HFFc6 (cell line): ENCODE data around the gene PPIA. TPM values are rescaled to one million over a fixed set of nuclear protein-coding genes. Genes with fewer than 3 reads are reported as not detected.

ENCODE experiments used
- DNase-seq: peaks from one replicate; pipeline ENCODE4 v3.0.0-alpha.2; 2018
- H3K27ac Mint-ChIP-seq: 2 replicates; pipeline ENCODE4 v1.8.0; 2020; ENCODE audit warnings: mild to moderate bottlenecking, mixed read lengths
- H3K27me3 Mint-ChIP-seq: 2 replicates; pipeline ENCODE4 v1.8.0; 2021; ENCODE audit warnings: mild to moderate bottlenecking, moderate library complexity, mixed read lengths; ENCODE audit not compliant: insufficient read depth
- H3K36me3 Mint-ChIP-seq: 2 replicates; pipeline ENCODE4 v1.8.0; 2021; ENCODE audit warnings: low read depth, mixed read lengths
- H3K4me1 Mint-ChIP-seq: 2 replicates; pipeline ENCODE4 v1.8.0; 2020; ENCODE audit warnings: low read depth, mixed read lengths
- H3K4me3 Mint-ChIP-seq: 2 replicates; pipeline ENCODE4 v1.8.0; 2020; ENCODE audit warnings: mild to moderate bottlenecking, moderate library complexity, mixed read lengths
- H3K9me3 Mint-ChIP-seq: 2 replicates; pipeline ENCODE4 v1.8.0; 2020; ENCODE audit warnings: mild to moderate bottlenecking, mixed read lengths
- CTCF ChIP-seq: fragments of 200-600 bp; sonication (generic); IDR thresholded peaks from 2 replicates; pipeline ENCODE4 v1.5.0; 2021; ENCODE audit warnings: antibody characterized with exemption, mild to moderate bottlenecking
- long read RNA-seq: library from polyadenylated mRNA; unstranded; transcript quantifications from one replicate; pipeline ENCODE4 v2.0.0, GENCODE V29; 2019
- total RNA-seq, 6 experiments: library from RNA; stranded (reverse); fragmentation: NEBNext Ultra II Directional; extraction: Animal tissue kit (Norgen Biotek cat#: 25700); gene quantifications; 2 replicates in 1 of 6; 3 replicates in 5 of 6; pipeline ENCODE4 v1.2.3, GENCODE V29; 2021

PPIA gene
- total RNA-seq: 1,000 to 10,000 TPM; 2,348 to 2,538 (median 2,460) TPM
- long read RNA-seq, transcript PPIA-201 (6 exons, 818 nt): minor isoform, 39 of 2,952 reads
- long read RNA-seq, transcript PPIA-208 (6 exons, 907 nt): minor isoform, 25 of 2,952 reads
- long read RNA-seq, transcript PPIA-204 (5 exons, 2,238 nt): major isoform, 2,796 of 2,952 reads
- long read RNA-seq, partial matches to known transcripts: 50 of 2,952 reads
- long read RNA-seq, other reads (novel, unspliced or antisense): 42 of 2,952 reads

GRCh38 chr7:44796504-44797328 lies at the start of gene PPIA:
Gene PPIA, plus strand, starts transcription at chr7:44796681. Its CDS starts 44 bp downstream, at chr7:44796725.
- peak within 1 kb of the TSS; percentile 98 for H3K27ac Mint-ChIP-seq
- H3K4me1 Mint-ChIP-seq: peaks cover 49% of the 10 kb centered on the region

DNA sequence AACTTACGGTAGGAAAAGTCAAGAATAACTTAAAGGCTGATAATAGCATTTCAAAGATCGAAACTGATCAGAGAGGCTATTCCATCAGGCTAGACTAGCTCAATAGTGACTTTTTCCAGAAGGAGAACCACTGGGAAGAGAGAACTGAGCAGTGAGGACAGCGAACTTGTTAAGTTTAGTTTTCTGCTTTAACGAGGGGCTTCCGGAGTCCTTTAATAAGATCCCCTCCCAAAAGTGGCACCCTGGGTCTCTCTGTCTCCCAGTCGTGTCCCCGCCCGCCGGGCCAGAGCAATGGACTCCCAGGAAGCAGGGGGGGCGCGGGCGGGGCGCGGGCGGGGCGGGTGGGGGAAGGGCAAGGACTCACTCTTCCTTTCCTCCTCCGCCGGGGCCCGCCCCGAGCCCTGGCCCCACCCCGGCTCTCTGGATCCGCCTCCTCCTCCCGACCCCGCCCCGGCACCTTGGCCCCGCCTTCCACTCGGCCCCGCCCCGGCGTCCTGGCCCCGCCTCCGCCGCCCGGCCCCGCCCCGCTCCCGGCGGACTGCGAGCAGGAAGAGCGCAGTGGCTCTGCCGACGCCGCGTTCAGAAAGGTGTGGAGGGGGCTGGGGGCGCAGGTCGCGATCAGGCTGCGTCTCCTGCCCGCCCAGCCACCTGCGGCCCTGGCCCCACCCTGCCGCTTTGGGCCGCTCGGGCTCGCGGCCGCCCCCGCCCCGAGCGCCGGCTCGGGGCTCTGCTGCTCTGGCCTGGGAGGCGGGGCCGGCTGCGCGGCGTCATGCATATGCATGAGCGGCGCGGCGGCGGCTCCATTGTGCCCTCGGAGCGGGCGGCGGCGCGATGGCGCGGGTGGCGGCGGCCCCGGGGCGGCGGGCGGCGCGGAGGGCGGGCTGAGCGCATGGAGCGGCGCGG lies 48.2 kb upstream of the PPIA start, which contains the start of gene ZMIZ2:
Gene ZMIZ2 (plus strand): TSS at position 803 of the 903 bp plus-strand sequence. CDS start 7,403 bp downstream, outside the sequence.
- no peaks in the 10 kb centered on the region for H3K27me3 Mint-ChIP-seq
- TF ChIP-seq CTCF: no peak
- peak within 1 kb of the TSS; percentile 89 for H3K4me3 Mint-ChIP-seq
- H3K9me3 Mint-ChIP-seq: no peaks in the 10 kb centered on the region
- peaks cover 7% of the 10 kb centered on the region for H3K36me3 Mint-ChIP-seq
- H3K27ac Mint-ChIP-seq: peak within 1 kb of the TSS; percentile 84
- H3K4me1 Mint-ChIP-seq: peaks cover 39% of the 10 kb centered on the region
- peak; percentile 81 for DNase-seq

More at GRCh38 chr7:44796504-44797328, at the start of gene PPIA:
- TF ChIP-seq CTCF: no peak
- H3K4me3 Mint-ChIP-seq: peak within 1 kb of the TSS; percentile 98
- H3K27me3 Mint-ChIP-seq: peaks cover 17% of the 10 kb centered on the region
- H3K9me3 Mint-ChIP-seq: peaks cover 5% of the 10 kb centered on the region; the same call in 1 of the 2 replicates
- H3K36me3 Mint-ChIP-seq: peaks cover 41% of the 10 kb centered on the region
- peak; percentile 99 for DNase-seq

DNA sequence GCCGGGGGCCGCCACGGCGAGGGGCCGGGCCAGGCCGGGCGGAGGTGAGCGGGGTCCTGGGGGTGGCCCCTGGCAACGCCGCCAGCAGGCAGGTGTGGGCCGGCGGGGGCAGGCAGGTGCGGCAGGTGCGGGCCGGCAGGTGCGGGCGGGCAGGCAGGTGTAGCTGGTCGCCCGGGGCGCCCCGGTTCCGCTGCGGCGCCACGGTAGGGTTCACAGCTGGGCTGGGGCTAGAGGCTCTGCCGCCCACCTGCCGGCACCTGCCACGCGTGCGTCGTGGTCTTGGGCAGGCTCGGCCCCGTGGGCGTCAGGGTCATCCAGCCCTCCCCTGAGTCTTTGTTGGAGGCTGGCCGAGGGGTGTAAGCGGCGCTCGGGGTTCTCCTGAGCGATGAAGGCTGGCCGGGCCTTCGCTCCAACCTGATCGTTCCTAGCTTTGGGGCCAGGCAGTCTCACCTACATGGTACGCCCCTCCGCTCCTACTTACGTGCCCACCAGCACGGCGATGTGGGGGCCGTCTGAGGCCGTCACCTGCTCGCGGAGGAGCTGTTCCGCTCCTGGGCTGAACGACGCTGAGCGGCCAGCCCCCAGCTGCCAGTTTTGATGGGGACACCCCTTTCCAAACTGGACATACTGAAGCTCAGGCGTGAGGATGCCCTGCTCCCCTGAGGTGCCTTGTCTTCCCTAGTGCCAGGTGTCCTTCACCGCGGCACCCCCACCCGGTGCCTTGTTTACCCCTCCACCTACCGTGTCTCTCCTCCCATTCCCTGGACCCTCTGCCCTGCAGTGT lies 47.3 kb upstream of the PPIA start:
- peaks cover 35% of the 10 kb centered on the region for H3K4me1 Mint-ChIP-seq
- H3K27ac Mint-ChIP-seq: peak overlapping the region; percentile 63
- H3K36me3 Mint-ChIP-seq: peaks cover 7% of the 10 kb centered on the region
- H3K4me3 Mint-ChIP-seq: peak overlapping the region; percentile 89
- no peak for DNase-seq
- no peaks in the 10 kb centered on the region for H3K27me3 Mint-ChIP-seq
- no peak for TF ChIP-seq CTCF
- no peaks in the 10 kb centered on the region for H3K9me3 Mint-ChIP-seq

GRCh38 chr7:44749992-44750391 lies 46.5 kb upstream of the PPIA start:
- Mint-ChIP-seq H3K36me3 (peaks cover 7% of the 10 kb centered on the region), H3K4me1 (peaks cover 35% of the 10 kb centered on the region), H3K27ac (no peak overlapping the region), H3K9me3 (no peaks in the 10 kb centered on the region), H3K27me3 (no peaks in the 10 kb centered on the region), H3K4me3 (peak overlapping the region; percentile 89)
- no peak for TF ChIP-seq CTCF
- DNase-seq: no peak
